ENCODE data around the gene CAD. TPM values are rescaled to one million over a fixed set of nuclear protein-coding genes. Genes with fewer than 3 reads are reported as not detected.

Gene CAD
- total RNA-seq, 1 donor from 2014 or later, result 38.5 TPM

DNA sequence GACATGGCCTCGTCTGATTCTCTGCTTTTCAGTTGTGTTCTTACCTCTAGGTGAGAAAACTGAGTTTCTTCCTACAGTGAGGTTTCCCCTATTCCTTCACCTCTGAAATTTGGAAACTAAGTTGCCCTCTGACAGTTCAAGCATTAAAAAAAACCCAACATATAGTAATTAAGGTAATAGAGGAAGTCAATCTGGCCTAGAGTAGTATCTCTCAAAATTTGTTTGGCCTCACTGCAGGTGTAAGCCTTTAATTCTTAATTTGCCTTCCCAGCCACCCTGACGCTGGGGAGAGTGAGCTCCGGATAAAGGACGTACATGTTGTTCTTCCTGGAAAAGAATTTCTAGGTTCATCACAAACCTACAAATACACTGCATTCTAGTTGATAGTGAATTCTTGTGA lies 1.4 kb downstream of the CAD start:
- Mint-ChIP-seq H3K4me3 (ENCODE audit: unreplicated experiment) (peak overlapping the region; percentile 96), H3K27ac (ENCODE audit: unreplicated experiment) (no peak overlapping the region), H3K36me3 (ENCODE audit: unreplicated experiment) (no peaks in the 10 kb centered on the region), H3K4me1 (ENCODE audit: low read depth, unreplicated experiment) (peaks cover 5% of the 10 kb centered on the region), H3K27me3 (ENCODE audit: unreplicated experiment) (peaks cover 4% of the 10 kb centered on the region), H3K9me3 (ENCODE audit: unreplicated experiment) (no peaks in the 10 kb centered on the region)
- TF ChIP-seq CTCF (IDR thresholded peaks at IDR 0.05; ENCODE audit: partially characterized antibody, unreplicated experiment), result no peak
- no peak for DNase-seq

GRCh38 chr2:27219091-27219490 lies 1.9 kb downstream of the CAD start:
- no peak overlapping the region for H3K27ac Mint-ChIP-seq (ENCODE audit: unreplicated experiment)
- no peak for DNase-seq
- peaks cover 5% of the 10 kb centered on the region for H3K4me1 Mint-ChIP-seq (ENCODE audit: low read depth, unreplicated experiment)
- TF ChIP-seq CTCF (IDR thresholded peaks at IDR 0.05; ENCODE audit: partially characterized antibody, unreplicated experiment), result no peak
- H3K4me3 Mint-ChIP-seq (ENCODE audit: unreplicated experiment), result no peak overlapping the region
- peaks cover 4% of the 10 kb centered on the region for H3K27me3 Mint-ChIP-seq (ENCODE audit: unreplicated experiment)
- H3K36me3 Mint-ChIP-seq (ENCODE audit: unreplicated experiment), result no peaks in the 10 kb centered on the region
- no peaks in the 10 kb centered on the region for H3K9me3 Mint-ChIP-seq (ENCODE audit: unreplicated experiment)

GRCh38 chr2:27220091-27220490 lies 2.9 kb downstream of the CAD start:
- peaks cover 8% of the 10 kb centered on the region for H3K27me3 Mint-ChIP-seq (ENCODE audit: unreplicated experiment)
- H3K4me3 Mint-ChIP-seq (ENCODE audit: unreplicated experiment), result no peak overlapping the region
- DNase-seq, result no peak
- H3K9me3 Mint-ChIP-seq (ENCODE audit: unreplicated experiment), result no peaks in the 10 kb centered on the region
- TF ChIP-seq CTCF (IDR thresholded peaks at IDR 0.05; ENCODE audit: partially characterized antibody, unreplicated experiment), result no peak
- H3K4me1 Mint-ChIP-seq (ENCODE audit: low read depth, unreplicated experiment), result peaks cover 5% of the 10 kb centered on the region
- no peak overlapping the region for H3K27ac Mint-ChIP-seq (ENCODE audit: unreplicated experiment)
- H3K36me3 Mint-ChIP-seq (ENCODE audit: unreplicated experiment), result no peaks in the 10 kb centered on the region

DNA sequence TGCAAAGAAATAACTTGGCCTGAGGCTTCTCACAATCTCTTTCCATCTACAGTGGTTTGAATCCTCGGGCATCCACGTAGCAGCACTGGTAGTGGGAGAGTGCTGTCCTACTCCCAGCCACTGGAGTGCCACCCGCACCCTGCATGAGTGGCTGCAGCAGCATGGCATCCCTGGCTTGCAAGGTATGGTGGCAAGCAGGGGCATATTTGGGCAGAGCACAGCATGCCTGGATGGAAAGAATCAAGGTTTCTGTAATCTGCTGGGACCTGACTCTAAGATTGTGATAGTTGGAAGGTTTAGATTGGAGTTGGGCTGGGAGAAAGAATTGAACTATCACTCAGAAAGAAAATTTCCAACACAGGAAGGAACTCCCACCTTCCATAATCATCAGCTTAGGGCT lies 4.0 kb downstream of the CAD start:
- H3K27me3 Mint-ChIP-seq (ENCODE audit: unreplicated experiment), result peaks cover 8% of the 10 kb centered on the region
- no peak for DNase-seq
- no peaks in the 10 kb centered on the region for H3K36me3 Mint-ChIP-seq (ENCODE audit: unreplicated experiment)
- peaks cover 5% of the 10 kb centered on the region for H3K4me1 Mint-ChIP-seq (ENCODE audit: low read depth, unreplicated experiment)
- TF ChIP-seq CTCF (IDR thresholded peaks at IDR 0.05; ENCODE audit: partially characterized antibody, unreplicated experiment), result no peak
- no peak overlapping the region for H3K27ac Mint-ChIP-seq (ENCODE audit: unreplicated experiment)
- no peaks in the 10 kb centered on the region for H3K9me3 Mint-ChIP-seq (ENCODE audit: unreplicated experiment)
- no peak overlapping the region for H3K4me3 Mint-ChIP-seq (ENCODE audit: unreplicated experiment)

GRCh38 chr2:27222407-27222806 lies 5.2 kb downstream of the CAD start:
- no peaks in the 10 kb centered on the region for H3K36me3 Mint-ChIP-seq (ENCODE audit: unreplicated experiment)
- DNase-seq, result no peak
- H3K9me3 Mint-ChIP-seq (ENCODE audit: unreplicated experiment), result no peaks in the 10 kb centered on the region
- no peak overlapping the region for H3K4me3 Mint-ChIP-seq (ENCODE audit: unreplicated experiment)
- H3K4me1 Mint-ChIP-seq (ENCODE audit: low read depth, unreplicated experiment), result peaks cover 5% of the 10 kb centered on the region
- peaks cover 9% of the 10 kb centered on the region for H3K27me3 Mint-ChIP-seq (ENCODE audit: unreplicated experiment)
- no peak for TF ChIP-seq CTCF (IDR thresholded peaks at IDR 0.05; ENCODE audit: partially characterized antibody, unreplicated experiment)
- H3K27ac Mint-ChIP-seq (ENCODE audit: unreplicated experiment), result no peak overlapping the region
